Body of pancreas (tissue), 4 donors: ENCODE measurements around the gene COL13A1.

ENCODE experiments used
- CTCF ChIP-seq, 7 experiments: fragments of 450-650 bp in 4 of 7; fragments of 200-600 bp in 3 of 7; sonication (generic) in 3 of 7; IDR thresholded peaks; one replicate each; pipeline ENCODE4 v1.5.1; 2016 to 2019; ENCODE audit warnings: antibody characterized with exemption in 7 of 7
- POLR2A ChIP-seq, 3 donors: fragments of 450-650 bp; IDR thresholded peaks; one replicate each; pipeline ENCODE4 v1.6.1; 2016; ENCODE audit warnings: antibody characterized with exemption in 3 of 3, mild to moderate bottlenecking in 2 of 3

GRCh38 chr10:69767793-69768192 lies 33.9 kb upstream of the COL13A1 start:
- TF ChIP-seq CTCF (IDR thresholded peaks at IDR 0.05) (no peak), POLR2A (IDR thresholded peaks at IDR 0.05) (no peak)
